Measurements from ENCODE around the gene SDSL. TPM values are rescaled to one million over a fixed set of nuclear protein-coding genes. Genes with fewer than 3 reads are reported as not detected.

Gene SDSL
- total RNA-seq, 4 donors from 2014 or later: 0.46 to 1.8 (median 1.4) TPM; not detected in 1

DNA sequence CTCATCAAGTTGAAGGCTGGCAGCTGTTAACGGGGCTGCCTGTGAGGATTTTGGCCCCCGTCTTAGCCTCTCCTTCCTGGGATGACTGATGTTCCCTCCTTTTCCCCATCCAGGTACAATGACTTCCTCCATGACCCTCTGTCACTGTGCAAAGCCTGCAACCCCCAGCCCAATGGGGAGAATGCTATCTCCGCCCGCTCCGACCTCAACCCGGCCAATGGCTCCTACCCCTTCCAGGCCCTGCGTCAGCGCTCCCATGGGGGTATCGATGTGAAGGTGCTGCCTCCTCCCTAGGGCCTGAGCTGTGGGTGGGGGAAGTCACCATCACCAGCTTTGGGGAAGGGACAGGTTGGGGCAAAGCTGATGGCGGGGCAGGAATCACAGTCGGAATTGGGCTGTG, 34.5 kb upstream of the SDSL start:
- TF ChIP-seq CTCF (IDR thresholded peaks at IDR 0.05): no peak
- intact Hi-C loops (cut with DNase I; ENCODE audit: low total_unique reads): no loop called here
- 87 to 94% methylated on average over 11 of the region's 11 CpGs for WGBS, 2 donors
- H3K4me3 ChIP-seq (ENCODE audit: low read depth, poor library complexity, severe bottlenecking): no peak overlapping the region
- no peak for DNase-seq (ENCODE audit: low spot score in 2 of 2)

DNA sequence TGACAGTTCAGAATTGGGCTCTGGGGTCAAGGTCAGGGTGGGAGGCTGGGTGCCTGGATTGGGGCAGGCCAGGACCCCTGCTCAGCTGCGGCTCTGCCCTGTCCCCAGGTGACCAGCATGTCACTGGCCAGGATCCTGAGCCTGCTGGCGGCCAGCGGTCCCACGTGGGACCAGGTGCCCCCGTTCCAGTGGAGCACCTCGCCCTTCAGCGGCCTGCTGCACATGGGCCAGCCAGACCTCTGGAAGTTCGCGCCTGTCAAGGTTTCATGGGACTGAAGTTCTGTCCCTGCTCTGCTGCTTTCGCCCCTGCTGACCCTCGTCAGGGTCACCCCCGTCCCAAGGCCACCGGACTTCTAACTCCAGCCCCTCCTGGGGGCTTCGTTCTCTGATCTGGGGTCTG, 33.8 kb upstream of the SDSL start:
- TF ChIP-seq CTCF (IDR thresholded peaks at IDR 0.05) (no peak), POLR2A (IDR thresholded peaks at IDR 0.05) (no peak)
- WGBS, 2 donors: 94 to 100% methylated on average over 9 to 10 of the region's 14 CpGs
- no peak overlapping the region for H3K4me3 ChIP-seq (ENCODE audit: low read depth, poor library complexity, severe bottlenecking)
- no peak for DNase-seq (ENCODE audit: low spot score in 2 of 2)
- intact Hi-C loops (cut with DNase I; ENCODE audit: low total_unique reads): no loop called here

DNA sequence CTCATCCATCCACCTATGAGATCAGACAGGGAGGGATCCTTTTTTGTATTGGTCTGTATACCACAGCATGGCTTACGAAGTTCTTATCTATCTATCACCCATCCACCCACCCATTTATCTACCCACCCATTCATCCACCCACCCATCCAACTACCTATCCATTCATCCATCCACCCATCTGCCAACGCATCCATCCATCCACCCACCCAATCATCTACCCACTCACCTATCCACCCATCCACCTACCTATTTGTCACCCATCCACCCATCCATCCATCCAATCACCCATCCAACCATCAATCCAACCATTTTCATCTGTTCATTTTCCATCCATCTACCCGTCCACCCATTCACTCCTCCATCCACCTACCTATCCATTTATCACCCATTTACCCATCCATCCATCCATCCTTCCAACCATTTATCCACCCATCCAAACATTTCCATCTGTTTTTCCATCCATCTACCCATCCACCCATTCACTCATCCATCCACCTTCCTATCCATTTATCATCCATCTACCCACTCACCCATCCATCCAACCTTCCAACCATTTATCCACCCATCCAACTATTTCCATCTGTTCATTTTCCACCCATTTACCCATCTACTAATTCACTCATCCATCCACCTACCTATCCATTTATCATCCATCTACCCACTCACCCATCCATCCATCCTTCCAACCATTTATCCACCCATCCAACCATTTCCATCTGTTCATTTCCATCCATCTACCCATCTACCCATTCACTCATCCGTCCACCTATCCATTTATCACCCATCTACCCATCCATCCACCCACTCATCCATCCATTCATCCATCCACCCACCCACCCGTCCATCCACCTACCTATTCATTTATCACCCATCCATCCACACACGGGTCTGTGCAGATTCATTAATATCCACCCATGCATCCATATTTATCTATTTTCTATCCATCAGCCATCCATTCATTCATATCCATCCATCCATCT, 31.8 kb upstream of the SDSL start:
- TF ChIP-seq POLR2A (IDR thresholded peaks at IDR 0.05) (no peak), CTCF (IDR thresholded peaks at IDR 0.05) (no peak)
- no peak overlapping the region for H3K4me3 ChIP-seq (ENCODE audit: low read depth, poor library complexity, severe bottlenecking)
- intact Hi-C loops (cut with DNase I; ENCODE audit: low total_unique reads): no loop called here
- WGBS, 2 donors: 82 to 93% methylated on average over 6 of the region's 6 CpGs
- DNase-seq (ENCODE audit: low spot score in 2 of 2): no peak

GRCh38 chr12:113391145-113391544, 31.0 kb upstream of the SDSL start:
- TF ChIP-seq POLR2A (IDR thresholded peaks at IDR 0.05) (no peak), CTCF (IDR thresholded peaks at IDR 0.05) (no peak)
- WGBS, 2 donors: 94 to 95% methylated on average over 3 of the region's 3 CpGs
- DNase-seq (ENCODE audit: low spot score in 2 of 2): no peak
- intact Hi-C loops (cut with DNase I; ENCODE audit: low total_unique reads): no loop called here
- no peak overlapping the region for H3K4me3 ChIP-seq (ENCODE audit: low read depth, poor library complexity, severe bottlenecking)

DNA sequence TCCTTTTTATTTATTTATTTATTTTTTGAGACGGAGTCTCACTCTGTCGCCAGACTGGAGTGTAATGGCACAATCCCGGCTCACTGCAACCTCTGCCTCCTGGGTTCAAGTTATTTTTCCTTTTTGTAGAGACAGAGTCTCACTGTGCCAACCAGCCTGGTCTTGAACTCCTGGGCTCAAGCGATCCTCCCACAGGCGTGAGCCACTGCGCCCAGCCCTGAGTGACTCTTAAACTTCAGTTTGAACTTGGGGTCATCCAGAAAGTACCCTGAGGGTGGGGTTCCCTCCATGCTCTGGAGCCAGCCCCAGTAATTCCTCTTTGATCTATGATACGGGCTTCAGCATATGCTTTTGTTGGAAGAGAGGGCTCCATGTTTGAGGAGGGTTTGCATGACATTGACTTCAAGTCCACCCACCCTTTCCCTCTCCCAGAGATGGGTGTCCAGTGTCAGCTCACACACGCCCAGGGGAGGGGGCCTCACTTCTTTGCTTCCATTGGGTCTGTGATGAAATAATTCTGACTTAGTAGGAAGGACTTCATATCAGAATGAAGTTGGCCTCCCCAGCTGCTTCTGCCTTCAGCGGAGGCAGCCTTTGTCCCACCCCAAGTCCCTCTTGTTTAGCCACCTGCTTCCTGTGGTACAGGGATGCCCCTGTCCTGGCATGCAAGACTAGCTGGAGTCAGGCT, 30.4 kb upstream of the SDSL start:
- intact Hi-C loops (cut with DNase I; ENCODE audit: low total_unique reads): no loop called here
- H3K4me3 ChIP-seq (ENCODE audit: low read depth, poor library complexity, severe bottlenecking): no peak overlapping the region
- 88 to 93% methylated on average over 9 of the region's 9 CpGs for WGBS, 2 donors
- TF ChIP-seq CTCF (IDR thresholded peaks at IDR 0.05) (no peak), POLR2A (IDR thresholded peaks at IDR 0.05) (no peak)
- DNase-seq (ENCODE audit: low spot score in 2 of 2): no peak
